ENCODE results near the gene TBC1D1.

- peak; percentile 75 to 85 for TF ChIP-seq CTCF (IDR thresholded peaks at IDR 0.05; ENCODE audit: extremely low read depth in 1 of 2, insufficient read depth in 1 of 2, low read depth in 1 of 2, low read length in 2 of 2)
- no peak for TF ChIP-seq FOS (IDR thresholded peaks at IDR 0.05; ENCODE audit: borderline replicate concordance, insufficient read depth, low read length)
- no peak for TF ChIP-seq POLR2A (IDR thresholded peaks at IDR 0.05; ENCODE audit: low read depth, low read length)
Measured at GRCh38 chr4:38179690-38180377, 288.9 kb downstream of the TBC1D1 start.

Data from endothelial cell of umbilical vein (primary cell).